HG03064 (cell line): Measurements from ENCODE around the gene CP.
"Not testable (repeated sequence)": the region's sequence is repeated elsewhere in the genome, so short reads cannot be mapped to it uniquely, and the experiment has no call there.

Experiments
- ATAC-seq: cut with Tn5 transposase; IDR thresholded peaks from one replicate; pipeline ENCODE4 v1.9.1; 2021; ENCODE audit warnings: low read depth; ENCODE audit not compliant: unreplicated experiment

CP gene

DNA sequence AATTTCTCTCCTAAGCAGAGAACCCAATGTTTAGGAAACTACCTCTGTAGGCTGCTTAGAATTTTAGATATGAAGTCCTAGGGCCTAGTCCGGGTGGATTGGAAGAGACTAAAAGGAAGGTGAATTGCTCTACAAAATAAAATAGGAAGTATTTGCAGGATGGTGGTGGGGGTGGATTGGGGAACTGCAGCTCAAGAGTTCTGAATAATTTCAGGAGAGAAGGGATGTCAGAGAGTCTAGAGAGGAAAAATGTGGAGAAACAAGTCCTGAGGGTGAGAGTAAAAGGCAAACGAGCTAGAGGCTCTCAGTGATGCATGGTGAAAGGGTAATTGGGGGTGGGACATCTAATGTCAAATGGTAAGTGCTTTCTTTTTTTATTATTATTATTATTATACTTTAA, 10.2 kb upstream of the CP start:
- no peak for ATAC-seq

DNA sequence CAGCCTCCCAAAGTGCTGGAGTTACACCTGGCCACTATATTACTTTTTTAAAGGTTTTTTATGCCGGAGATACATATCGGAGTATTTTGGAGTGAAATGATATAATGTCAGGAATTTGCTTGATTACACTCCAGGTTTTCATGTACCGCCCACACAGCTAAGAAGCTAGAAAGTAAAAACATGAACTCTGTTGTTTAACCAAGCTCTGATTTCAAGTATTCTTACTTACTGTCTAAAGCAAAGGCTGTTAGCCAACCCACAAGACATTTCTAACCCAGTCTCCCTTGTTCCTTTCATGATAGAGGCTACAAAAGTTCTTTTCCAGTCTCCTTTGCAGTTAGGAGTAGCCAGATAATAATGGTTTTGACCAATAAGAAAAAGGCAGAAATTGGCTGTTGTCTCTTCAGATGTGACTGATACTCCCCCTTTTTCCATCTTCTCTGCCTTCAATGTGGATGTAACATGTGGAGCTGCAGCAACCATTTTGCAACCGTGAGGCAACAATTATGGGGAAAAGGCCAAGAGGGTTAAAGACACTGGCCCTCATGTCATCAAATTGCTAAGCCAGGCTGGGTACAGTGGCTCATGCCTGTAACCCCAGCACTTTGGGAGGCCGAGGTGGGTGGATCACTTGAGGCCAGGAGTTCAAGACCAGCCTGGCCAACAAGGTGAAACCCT, 6.1 kb upstream of the CP start:
- ATAC-seq: no peak

DNA sequence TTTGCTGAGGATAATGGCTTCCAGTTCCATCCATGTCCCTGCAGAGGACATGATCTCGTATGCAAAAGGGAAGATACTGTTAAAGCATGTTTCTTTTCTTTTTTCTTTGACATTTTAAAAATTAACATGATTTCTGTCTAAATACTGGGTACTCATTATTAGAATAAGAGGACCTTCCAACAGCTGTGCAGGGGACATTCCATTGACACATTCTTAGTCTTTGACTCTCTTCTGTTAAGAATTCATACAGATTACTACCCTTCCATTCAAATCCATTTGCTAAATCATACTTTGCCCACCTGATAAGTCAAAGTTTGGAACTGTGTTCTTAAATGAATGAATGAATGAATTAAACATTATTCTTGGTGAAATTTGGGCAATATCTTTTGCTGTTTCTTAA, 5.1 kb upstream of the CP start:
- no peak for ATAC-seq

DNA sequence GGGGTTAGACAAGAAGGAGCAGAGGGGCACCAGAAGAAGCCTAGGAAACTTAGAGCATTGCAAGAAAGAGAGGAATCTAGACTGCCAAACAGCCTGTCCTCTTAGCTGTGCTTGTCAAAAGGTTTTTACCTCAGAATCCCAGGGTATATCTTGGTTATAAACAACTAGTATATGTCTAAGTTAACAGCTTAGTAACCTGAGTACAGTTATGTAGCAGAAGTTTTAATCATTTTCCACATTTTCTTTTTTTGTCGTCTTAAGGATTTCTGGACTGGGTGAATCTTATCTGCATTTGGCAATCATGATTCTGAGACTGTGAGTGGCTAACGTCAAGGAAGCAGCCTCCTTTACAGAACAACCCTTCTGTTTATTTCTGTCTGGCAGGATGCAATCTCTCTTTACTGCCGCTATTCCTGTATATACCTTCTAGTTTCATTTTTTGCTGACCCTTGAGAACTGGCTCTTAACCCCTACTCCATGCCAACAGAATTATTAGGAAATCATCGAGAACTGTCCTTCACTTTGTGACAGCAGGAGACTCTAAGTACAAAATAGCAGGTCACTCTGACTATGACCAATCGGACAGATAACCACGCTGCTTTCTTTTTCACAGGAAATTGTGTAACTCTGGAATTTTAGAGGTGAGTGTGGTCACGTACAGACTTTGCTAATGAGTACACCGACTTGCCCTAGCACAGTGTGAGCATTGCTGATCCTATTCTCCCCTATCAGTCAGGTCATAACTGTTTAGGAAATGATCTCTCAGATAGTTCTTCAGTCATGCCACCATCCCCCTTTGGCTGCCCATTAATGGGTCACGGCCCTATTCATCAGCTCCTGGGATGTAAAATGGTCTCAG, 3.3 kb upstream of the CP start:
- peak; percentile 96 for ATAC-seq

DNA sequence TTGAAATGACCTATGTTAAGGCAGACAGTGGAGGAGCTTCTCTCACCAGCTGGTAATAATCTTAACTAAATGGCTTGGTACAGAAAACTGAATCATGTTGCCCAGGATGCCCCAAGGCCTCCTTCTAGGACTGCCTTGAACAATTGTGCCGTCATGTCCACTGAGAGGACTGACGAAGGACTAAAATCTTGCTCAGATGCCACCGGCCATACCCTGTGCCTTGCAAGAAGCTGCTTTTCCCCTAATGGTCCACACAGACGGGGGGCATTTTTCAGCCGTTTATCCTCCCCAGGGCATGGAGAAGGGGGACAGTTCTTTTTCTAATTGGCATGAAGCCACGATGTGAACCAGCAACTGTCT, 1.8 kb upstream of the CP start:
- no peak for ATAC-seq

GRCh38 chr3:149219380-149220121, 2.1 kb downstream of the CP start:
- not testable (repeated sequence) for ATAC-seq

- ATAC-seq: no peak
Observed at GRCh38 chr3:149217347-149217746, 4.3 kb downstream of the CP start.

DNA sequence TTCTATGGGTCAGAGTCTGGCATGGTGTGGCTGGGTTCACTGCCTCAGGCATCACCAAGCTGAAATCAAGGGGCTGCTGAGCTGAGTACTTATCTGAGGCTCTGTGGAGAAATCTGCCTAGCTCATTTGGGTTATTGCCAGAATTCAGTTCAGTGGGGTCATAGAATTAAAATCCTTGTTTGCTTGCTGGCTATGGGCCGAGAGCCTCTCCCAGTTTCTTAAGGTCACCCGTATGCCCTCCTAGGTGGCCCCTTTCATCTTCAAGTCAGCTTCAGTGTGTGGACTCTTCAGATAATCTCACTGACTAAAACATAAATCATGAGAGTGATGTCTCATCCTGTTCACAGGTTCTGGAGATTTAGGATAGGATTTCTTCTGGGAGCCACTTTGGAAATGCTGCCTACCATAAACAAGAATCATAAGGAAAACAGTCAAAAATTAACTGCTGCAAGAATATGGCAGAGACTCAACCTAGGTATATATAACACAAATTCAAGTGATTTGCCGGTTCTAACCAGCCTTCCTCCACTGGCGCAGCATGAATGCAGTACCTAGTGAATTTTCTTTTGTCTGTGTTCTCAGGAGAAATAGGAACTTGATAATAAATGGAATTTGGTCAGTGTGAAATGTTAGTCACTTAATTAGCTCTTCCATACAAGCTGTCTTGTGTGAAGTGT, 5.3 kb downstream of the CP start:
- ATAC-seq: no peak

DNA sequence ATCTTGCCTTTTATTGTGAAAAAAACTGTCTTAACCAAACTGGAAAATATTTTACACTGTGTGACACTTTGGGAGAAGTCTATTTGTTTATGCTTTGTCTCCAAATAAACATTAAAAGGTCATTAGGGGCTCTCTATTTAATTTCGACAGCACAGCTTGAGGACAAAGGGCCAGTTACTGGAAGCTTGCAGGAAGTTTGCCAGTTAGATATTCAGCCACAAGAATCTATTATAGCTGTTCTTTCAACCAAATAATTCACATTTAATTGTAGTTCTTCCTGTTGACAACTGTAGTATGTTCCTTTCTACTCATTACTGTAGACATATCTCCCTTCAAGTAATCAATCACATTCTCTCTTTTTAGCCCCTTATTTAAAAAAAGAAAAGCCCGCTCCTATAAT, 6.1 kb downstream of the CP start:
- ATAC-seq: no peak

DNA sequence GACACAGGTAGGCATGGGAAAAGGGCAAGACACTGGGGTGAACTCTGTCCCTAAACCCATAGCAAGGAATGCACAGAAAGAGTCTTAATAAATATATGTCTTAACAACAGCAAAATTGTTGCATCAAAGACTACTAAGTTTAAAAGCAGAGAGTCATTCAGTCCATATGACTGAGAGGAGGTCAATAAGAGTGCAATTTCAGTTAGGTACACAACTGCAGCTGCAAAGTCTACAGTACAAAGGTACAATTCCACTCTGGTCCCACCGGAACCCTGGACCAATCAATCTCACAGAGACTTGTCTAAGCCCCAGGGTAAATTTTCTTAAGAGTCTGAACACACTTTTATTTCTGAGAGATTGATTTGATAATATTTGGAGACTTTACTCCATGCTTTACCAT, 6.9 kb downstream of the CP start:
- ATAC-seq: no peak

- ATAC-seq: no peak
Observed at GRCh38 chr3:149212386-149212785, 9.2 kb downstream of the CP start.

GRCh38 chr3:149209431-149209830, 12.2 kb downstream of the CP start:
- no peak for ATAC-seq

DNA sequence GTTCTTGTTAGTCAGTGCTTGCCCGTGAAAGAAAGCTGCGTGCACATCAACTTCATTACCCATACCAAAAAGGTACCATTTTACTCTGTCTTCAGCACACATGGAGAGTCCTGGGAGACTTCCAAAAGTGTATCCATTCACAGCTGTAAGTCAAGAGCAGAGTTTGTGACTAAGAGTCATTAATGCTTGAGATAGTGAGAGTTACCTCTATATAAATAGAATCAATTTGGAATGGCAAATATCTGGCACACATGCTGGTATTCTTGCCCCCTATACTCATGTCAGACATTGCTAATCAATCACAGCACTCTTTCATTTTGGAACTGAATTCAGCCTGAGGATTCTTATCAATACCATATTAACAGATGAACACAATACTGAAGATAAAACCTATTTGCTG, 14.2 kb downstream of the CP start:
- ATAC-seq: no peak

- ATAC-seq: no peak
Observed at GRCh38 chr3:149204390-149204991, 17.1 kb downstream of the CP start.

DNA sequence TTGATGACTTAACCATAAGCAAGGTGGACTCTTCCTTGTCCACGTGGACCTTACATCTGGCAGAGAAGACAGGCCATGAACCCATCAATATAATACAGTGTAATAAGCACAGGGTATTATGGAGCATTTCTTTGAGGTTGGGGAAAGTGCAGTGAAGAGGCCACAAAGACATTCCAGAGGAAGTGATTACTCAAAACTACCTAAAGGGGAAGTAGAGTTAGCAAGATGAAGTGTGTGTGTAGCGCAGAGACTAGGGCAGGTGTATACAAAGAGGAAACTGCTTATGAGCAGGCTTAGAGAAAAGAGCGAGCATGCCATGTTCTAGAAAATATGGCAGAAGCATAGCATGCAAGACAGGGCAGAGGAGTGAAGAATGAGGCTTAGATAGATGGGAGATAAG, 17.9 kb downstream of the CP start:
- peak; percentile 96 for ATAC-seq

DNA sequence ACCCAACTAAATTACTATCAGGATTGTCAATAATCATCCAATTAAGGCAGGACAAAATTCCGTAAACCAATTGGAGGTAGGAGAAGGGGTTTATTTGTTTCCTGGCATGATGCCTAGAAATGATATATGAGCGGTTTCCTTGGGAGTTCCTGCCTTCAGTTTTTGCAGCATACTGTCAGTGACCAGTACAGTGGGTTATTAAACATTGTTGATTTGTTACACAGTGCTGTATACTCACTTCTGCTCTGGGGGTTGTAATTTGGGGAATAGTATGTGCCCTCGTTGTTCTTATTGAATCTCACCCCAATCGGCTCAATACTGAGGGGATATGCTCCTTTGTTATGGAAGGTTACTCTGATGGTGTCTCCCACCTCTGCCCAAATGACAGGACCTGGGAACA, 22.2 kb downstream of the CP start:
- ATAC-seq: no peak

DNA sequence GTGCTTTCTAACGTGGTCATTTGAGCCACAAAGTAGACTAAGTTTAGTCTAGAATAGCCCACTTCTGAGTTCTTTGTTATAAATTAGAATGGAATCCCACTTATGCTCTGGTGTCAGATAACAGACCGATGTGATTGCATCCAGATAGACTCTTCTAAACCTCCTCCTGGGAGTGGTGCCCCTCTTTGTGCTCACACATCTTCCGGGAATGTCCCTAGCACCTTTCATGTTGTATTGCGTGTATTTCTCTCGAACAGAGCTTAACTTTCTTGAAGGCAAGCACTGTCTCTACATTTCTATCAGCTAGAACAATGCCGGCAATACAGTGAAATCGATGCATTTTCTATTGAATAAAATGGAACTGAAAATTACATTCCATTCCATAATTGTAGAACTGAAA, 23.0 kb downstream of the CP start:
- no peak for ATAC-seq

GRCh38 chr3:149197669-149198068, 24.0 kb downstream of the CP start:
- no peak for ATAC-seq

GRCh38 chr3:149196805-149197592, 24.6 kb downstream of the CP start:
- ATAC-seq: not testable (repeated sequence)

DNA sequence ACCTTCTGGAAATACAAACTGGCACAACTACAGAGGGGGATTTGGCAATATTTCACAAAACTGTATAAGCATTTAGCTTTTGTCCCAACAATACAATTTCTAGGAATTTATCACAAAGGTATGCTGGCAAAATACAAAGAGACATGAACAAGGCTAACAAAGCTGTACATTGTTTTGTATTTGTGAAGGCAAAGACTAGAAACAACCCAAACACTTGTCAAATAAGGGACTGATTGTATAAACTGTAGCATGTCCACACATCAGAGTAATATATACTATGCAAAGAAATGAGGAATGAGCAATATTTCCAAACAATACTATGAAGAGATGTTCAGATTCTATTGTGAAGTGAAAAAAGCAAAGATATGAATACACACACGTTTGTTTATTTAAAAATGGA, 26.4 kb downstream of the CP start:
- no peak for ATAC-seq
